Mucosa of gallbladder (tissue), 1 donor: ENCODE results near the gene RAX. TPM values are rescaled to one million over a fixed set of nuclear protein-coding genes. Genes with fewer than 3 reads are reported as not detected.

Experiments used
- total RNA-seq: library from RNA; stranded (reverse); gene quantifications from one replicate; pipeline ENCODE4 v1.2.1, GENCODE V29; 2021
- donor health status: DM: no; HTN: no; CAD: no.

Gene RAX
- total RNA-seq, 1 donor from 2014 or later: not detected

Other genes with a start within 250 kb of the RAX start
- 58.7 TPM for gene SEC11C, start 133.6 kb downstream of the RAX start, total RNA-seq
- not detected for gene GRP, start 53.3 kb downstream of the RAX start, total RNA-seq
- not detected for gene CPLX4, start 45.2 kb upstream of the RAX start, total RNA-seq
- gene LMAN1, start 85.8 kb upstream of the RAX start, total RNA-seq: 63.6 TPM